ENCODE data around the gene GRB10.

GRB10 gene

DNA sequence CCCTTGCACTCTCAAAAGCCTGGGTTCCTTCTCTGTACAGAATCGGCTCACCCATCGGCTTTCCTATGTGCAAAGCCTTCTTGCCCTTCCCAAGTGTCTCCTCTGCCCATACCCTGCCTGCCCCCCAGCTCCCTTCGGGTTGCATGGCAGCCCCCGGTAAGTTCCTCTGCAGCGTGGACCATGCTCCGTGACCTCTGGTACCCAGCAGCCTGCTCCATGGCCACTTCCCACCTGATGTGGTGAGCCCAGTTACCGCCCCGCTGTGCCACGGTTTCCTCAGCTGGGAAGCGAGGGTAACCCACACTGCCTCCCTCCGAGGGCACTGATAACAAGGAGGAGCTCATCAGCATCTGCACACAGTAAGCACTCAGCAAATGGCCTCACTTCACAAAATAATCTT is 110.7 kb downstream of the GRB10 start:
- no peak for TF ChIP-seq GATA1 (IDR thresholded peaks at IDR 0.05; ENCODE audit: low read depth, low read length)
- no peak for TF ChIP-seq POLR2A (IDR thresholded peaks at IDR 0.05; ENCODE audit: low read length)
- no peak for DNase-seq

GRCh38 chr7:50671386-50671785 is 111.3 kb downstream of the GRB10 start:
- DNase-seq, result no peak
- TF ChIP-seq POLR2A (IDR thresholded peaks at IDR 0.05; ENCODE audit: low read length), result no peak
- TF ChIP-seq GATA1 (IDR thresholded peaks at IDR 0.05; ENCODE audit: low read depth, low read length), result no peak

- TF ChIP-seq GATA1 (IDR thresholded peaks at IDR 0.05; ENCODE audit: low read depth, low read length), result no peak
- TF ChIP-seq POLR2A (IDR thresholded peaks at IDR 0.05; ENCODE audit: low read length), result no peak
Measured at GRCh38 chr7:50669890-50670289, 112.8 kb downstream of the GRB10 start.

DNA sequence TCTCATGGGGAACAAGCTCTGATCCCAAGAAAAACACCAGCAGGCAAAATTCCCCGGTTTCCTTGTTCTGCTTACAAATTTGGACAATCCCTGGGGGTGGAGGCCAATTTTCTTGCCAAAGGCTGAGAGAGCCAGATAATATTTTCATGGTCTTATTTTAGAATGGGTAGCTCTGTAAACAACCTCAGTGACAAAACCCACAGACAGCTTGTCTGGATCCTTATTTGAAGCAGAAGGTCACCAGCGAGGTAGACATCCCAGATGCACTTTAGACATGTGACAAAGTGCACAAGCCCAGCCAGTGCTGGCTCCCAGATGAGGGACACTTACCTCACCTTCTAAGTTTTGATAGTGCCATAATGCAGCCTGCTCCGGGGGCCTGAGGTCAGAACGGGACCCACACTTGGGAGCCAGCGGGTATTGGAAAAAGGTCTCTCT is 114.9 kb downstream of the GRB10 start:
- no peak for TF ChIP-seq POLR2A (IDR thresholded peaks at IDR 0.05; ENCODE audit: low read length)
- no peak for TF ChIP-seq GATA1 (IDR thresholded peaks at IDR 0.05; ENCODE audit: low read depth, low read length)

More at GRCh38 chr7:50669890-50670289, 112.8 kb downstream of the GRB10 start:
- DNase-seq, result no peak

DNA sequence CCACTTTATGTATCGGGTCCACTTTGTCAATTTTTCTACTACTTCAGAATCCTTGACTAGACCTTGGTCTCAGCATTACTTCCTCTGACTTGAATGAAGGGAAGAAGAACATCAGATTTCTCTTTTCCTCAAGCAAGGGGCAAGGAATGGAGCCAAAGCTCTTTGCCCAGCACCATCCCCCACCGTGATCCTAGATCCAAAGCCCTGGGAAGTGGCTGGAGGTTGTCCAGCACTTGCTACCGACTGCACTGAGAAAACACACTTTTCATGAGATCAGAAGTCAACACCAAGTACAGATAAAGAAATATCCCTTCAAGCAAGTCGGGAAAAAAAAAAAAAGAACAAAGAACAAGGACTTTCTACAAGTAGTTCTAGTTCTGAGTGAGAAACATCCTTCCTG is 115.4 kb downstream of the GRB10 start:
- no peak for DNase-seq
- no peak for TF ChIP-seq GATA1 (IDR thresholded peaks at IDR 0.05; ENCODE audit: low read depth, low read length)
- TF ChIP-seq POLR2A (IDR thresholded peaks at IDR 0.05; ENCODE audit: low read length), result no peak

More for the DNA sequence above, 114.9 kb downstream of the GRB10 start:
- no peak for DNase-seq

DNA sequence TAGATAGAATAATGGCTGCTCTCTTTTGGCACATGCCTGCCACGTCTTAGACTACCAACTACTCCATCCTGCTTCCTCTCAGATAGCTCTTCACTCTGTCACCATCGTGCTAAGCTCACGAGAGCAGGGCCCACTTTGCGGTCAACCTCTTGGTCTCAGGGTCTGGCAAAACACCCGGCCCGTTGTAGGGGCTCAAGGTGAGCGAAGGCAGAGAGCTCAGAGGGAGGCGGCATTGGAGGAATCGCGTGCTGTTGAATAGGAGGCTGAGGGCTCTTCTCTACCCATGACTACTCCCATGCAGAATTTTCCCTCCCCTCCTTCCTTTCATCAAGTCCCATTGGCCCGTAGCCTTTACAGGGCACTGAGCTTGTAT is 116.6 kb downstream of the GRB10 start:
- no peak for TF ChIP-seq POLR2A (IDR thresholded peaks at IDR 0.05; ENCODE audit: low read length)
- TF ChIP-seq GATA1 (IDR thresholded peaks at IDR 0.05; ENCODE audit: low read depth, low read length), result no peak
- DNase-seq, result no peak

DNA sequence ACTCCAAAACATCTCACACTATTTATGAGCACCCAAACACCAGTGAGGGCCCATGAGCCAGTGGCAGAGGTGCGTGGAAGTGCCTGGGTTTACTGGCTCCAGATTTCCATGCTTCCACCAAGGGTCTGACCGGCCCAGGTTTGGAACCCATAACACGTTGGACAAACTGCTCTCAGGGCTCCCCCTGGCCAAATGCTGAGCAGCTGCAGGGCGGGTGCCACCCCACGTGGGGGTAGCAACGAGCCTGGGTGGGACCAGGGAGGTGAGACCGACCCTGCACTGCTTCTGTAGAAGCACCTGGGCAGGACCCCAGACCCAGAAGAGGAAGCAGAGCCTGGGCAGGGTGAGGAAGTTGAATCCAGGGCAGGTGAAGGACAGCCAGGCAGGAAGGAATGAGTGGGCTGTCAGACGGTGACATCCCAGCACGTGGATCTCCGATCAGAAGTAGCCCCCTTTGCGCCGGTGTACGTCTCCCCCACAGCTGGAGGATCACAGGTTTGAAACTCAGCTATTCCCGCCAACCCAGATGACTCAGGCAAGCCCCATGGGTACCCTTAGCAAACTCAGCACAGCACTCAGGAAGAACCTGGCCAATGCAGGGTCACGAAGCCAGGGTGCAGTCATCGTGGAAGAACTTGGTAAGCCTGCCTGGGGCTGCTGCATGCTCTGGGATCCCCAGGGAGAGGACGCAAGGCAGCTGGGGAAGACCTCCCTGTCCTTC is 117.1 kb downstream of the GRB10 start:
- TF ChIP-seq GATA1 (IDR thresholded peaks at IDR 0.05; ENCODE audit: low read depth, low read length) (no peak), POLR2A (IDR thresholded peaks at IDR 0.05; ENCODE audit: low read length) (no peak)
- DNase-seq, result no peak

GRCh38 chr7:50664937-50665336 is 117.8 kb downstream of the GRB10 start:
- TF ChIP-seq GATA1 (IDR thresholded peaks at IDR 0.05; ENCODE audit: low read depth, low read length) (no peak), POLR2A (IDR thresholded peaks at IDR 0.05; ENCODE audit: low read length) (no peak)
- DNase-seq, result no peak

GRCh38 chr7:50664461-50664922 is 118.2 kb downstream of the GRB10 start:
- TF ChIP-seq POLR2A (IDR thresholded peaks at IDR 0.05; ENCODE audit: low read length) (no peak), GATA1 (IDR thresholded peaks at IDR 0.05; ENCODE audit: low read depth, low read length) (no peak)
- no peak for DNase-seq

DNA sequence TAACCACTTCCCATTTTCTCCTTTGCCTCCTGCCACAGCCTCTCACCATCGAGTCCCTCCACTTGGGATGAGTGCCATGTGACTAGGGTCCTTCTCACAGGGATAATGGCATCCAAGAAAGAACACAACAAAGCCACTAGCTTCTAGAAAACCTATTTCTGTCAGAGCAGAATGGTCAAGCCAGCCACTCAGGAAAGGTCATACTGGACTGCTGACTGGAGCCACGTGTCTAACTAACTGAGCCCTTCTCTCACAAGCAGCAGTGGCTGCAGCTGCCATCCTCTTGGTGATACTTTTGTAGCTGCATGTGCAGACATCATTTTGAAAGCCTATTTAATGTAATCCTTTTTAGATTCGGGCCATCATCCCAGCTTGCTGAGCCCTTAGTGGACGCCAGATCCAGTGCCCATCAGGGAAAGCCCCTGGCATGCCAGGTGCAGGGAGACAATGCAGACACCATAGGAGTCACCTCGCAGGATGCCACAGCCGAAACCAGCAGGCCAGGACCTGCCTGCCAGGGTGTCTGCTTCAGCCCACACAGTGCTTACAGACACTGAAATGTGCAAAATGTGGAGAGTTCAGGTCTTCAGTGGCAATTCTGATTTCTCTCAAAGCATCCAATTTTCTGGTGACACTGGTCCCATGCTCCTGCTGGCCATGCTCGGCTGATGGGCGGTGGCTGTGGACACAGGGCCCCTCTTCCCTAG is 119.1 kb downstream of the GRB10 start:
- DNase-seq, result no peak
- TF ChIP-seq GATA1 (IDR thresholded peaks at IDR 0.05; ENCODE audit: low read depth, low read length) (no peak), POLR2A (IDR thresholded peaks at IDR 0.05; ENCODE audit: low read length) (no peak)

- TF ChIP-seq POLR2A (IDR thresholded peaks at IDR 0.05; ENCODE audit: low read length), result no peak
- TF ChIP-seq GATA1 (IDR thresholded peaks at IDR 0.05; ENCODE audit: low read depth, low read length), result no peak
- no peak for DNase-seq
Measured at GRCh38 chr7:50662996-50663395, 119.7 kb downstream of the GRB10 start.

DNA sequence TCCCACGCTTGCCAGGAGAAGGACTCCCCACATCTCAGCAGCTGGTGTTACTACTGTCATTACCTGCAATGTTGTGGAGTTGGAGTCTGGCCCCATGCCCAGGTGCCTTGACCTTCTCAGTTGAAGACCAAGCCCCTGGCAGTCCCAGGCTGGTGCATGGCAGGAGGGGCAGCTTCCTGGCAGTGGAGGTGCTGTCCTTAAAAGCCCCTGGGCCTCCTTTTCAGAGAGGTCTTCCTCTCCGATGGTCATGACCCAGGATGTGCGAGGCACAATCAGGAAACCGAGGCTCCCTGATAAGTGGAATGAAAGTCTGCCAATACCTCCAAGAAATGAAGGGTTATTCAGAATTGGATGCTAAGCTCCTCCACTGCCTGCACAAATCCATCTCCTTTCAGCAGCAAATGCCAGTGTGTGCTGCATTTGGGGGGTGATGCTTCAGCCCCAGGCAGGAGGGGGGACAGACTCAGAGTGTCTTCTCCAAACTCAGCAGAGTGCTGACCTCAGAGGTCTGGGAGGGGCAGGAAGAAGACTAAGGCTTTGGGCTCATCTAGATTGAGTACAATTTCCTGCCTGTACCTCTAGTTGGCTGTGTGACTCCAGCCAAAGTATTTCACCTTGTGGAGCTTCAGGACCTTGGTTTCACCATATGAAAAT is 120.5 kb downstream of the GRB10 start:
- TF ChIP-seq GATA1 (IDR thresholded peaks at IDR 0.05; ENCODE audit: low read depth, low read length) (no peak), POLR2A (IDR thresholded peaks at IDR 0.05; ENCODE audit: low read length) (no peak)
- no peak for DNase-seq

DNA sequence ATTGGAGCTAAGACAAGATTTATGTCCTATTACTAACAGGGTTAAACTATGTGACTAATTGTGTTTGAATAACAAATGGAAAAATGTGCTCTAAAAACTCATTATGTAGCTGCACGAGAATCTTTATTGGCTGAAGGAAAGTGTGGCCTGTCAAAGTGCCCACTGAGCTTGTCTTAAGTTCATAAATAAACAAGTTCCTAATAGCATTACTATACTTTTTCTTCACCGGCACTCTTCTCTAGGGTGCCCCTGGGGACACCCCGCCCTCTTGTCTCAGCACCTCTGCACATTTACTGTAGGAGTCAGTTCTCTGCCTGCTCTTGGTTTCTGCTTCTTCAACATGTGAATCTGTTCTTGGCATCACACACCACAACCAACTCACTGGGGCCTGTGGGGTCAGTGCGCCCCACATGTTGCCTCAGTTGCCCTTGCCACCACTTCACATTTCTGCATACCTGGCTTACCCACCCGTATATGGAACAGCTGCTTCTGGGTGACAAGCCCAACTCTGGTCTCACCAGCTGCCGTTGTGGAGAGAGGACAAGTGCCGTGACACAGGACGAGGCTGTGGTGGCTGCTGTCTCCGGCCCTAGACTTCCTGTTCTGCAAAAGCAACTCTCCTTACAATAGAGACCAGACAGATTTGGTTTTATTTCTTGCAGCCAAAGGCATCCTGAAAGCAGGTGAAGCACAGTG is 121.2 kb downstream of the GRB10 start:
- TF ChIP-seq POLR2A (IDR thresholded peaks at IDR 0.05; ENCODE audit: low read length) (no peak), GATA1 (IDR thresholded peaks at IDR 0.05; ENCODE audit: low read depth, low read length) (no peak)
- DNase-seq, result no peak

- DNase-seq, result no peak
- TF ChIP-seq GATA1 (IDR thresholded peaks at IDR 0.05; ENCODE audit: low read depth, low read length) (no peak), POLR2A (IDR thresholded peaks at IDR 0.05; ENCODE audit: low read length) (no peak)
Measured at GRCh38 chr7:50660830-50661175, 121.9 kb downstream of the GRB10 start.

All from erythroblast (primary cell).